Stimulated activated CD4-positive, alpha-beta T cell treated with anti-CD3 and anti-CD28 coated beads, Interleukin-12 subunit alpha, Interleukin-12 subunit beta, amount 100 ng/mL, for 24 hours (primary cell): ENCODE results near the gene MOB3C.
"Not testable (repeated sequence)": the region's sequence is repeated elsewhere in the genome, so short reads cannot be mapped to it uniquely, and the experiment has no call there.

Source experiments
- DNase-seq, 2 experiments: peaks; one replicate each; pipeline ENCODE4 v3.0.0-alpha.2; 2020; ENCODE audit warnings: low read depth in 2 of 2

MOB3C gene

GRCh38 chr1:46616277-46617107, at the start of gene MOB3C:
Gene MOB3C (minus strand): TSS chr1:46616811. CDS start chr1:46613321, 3,490 bp downstream.
- peak; percentile 22 to 62 for DNase-seq

DNA sequence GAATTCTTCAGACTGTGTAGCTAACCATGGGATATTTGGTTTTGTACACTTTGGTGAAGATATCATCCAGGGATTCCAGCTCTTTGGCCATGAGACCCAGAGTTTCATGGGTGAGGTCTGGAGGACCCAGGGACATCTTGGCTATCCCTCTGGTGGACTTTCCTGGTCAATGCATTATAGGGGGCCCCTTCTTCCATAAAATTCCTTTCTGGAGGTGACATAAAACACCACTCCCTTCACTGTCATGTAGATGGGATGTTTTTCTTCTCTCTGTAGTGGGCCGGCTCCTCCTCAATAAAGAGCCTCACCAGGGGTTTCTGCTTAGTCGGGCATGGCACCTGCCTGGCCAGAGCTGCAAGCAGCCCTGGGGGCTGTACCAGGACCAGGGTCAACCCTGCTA, 49.4 kb upstream of the MOB3C start:
- no peak for DNase-seq

DNA sequence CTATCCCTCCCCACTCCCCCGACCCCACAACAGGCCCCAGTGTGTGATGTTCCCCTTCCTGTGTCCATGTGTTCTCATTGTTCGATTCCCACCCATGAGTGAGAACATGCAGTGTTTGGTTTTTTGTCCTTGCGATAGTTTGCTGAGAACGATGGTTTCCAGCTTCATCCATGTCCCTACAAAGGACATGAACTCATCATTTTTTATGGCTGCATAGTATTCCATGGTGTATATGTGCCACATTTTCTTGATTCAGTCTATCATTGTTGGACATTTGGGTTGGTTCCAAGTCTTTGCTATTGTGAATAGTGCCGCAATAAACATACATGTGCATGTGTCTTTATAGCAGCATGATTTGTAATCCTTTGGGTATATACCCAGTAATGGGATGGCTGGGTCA, 46.3 kb upstream of the MOB3C start:
- not testable (repeated sequence) for DNase-seq

DNA sequence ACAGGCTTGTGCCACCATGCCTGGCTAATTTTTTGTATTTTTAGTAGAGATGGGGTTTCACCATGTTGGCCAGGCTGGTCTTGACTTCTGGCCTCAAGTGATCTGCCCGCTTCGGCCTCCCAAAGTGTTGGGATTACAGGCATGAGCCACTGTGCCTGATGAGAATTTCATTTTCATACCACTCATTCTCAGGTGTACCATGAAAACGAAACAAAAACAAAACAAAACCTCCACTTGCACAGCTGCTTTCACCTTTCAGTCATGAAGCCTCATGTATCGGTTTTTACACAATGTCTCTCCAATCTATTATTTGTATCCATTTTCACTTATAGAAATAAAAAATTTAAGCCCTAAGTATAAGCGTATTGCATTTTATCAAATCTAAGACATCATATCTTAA, 43.5 kb upstream of the MOB3C start:
- DNase-seq, result not testable (repeated sequence)

DNA sequence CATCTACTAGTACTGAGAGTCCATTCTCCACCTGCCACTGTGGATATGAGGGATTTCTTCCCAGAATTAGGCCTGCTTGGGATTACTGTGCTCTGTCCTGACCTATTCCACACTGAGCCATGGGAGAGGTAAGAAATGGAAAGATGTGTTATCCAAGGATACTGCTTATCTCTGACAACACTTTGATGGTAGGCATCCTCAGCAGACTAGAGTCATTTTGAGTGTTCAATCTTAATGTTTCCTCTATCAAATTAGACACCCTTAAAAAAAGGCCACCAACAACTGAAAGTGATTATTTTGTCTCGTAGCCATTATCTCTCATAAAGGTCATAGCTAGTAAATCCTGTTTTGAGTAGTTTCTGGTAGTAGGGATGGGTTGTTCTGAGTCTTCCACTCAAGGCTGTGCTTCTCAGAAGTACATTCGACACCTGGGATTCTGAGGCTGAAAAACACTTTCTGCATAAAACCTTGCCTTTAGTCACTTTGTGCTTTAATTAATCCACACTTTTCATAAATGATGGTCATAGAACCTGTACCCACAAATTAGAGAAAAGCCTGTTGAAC, 42.8 kb upstream of the MOB3C start:
- DNase-seq, result no peak

DNA sequence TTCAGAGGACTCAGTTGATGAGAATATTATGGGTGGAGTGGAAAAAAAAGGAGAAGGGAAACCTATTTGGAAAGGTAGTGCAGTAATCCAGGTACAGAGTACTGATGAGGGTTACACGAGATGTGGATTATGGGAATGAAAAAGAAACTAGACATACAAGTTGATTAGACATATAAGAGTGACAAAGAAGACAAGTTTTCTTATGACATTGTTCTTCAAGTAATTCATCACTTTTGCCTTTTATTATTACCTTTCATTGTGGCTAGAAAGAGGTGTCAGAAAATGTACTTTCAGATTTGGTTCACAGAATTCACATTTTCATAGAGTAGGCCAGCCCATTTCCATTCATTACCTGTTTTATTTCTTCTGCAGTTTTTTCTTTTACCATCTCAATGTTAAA, 41.2 kb upstream of the MOB3C start:
- DNase-seq, result no peak

- DNase-seq, result no peak
These were observed 40.0 kb upstream of the MOB3C start for GRCh38 chr1:46656643-46657042.

- DNase-seq, result no peak
These were observed 39.2 kb upstream of the MOB3C start for GRCh38 chr1:46655848-46656247.

DNA sequence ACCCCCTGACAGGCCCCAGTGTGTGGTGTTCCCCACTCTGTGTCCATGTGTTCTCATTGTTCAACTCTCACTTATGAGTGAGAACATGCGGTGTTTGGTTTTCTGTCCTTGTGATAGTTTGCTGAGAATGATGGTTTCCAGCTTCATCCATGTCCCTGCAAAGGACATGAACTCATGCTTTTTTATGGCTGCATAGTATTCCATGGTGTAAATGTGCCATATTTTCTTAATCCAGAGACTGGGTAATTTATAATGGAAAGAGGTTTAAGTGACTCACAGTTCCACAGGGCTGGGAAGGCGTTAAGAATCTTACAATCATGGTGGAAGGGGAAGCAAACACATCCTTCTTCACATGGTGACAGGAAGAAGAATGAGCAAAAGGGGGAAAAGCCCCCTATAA, 38.1 kb upstream of the MOB3C start:
- not testable (repeated sequence) for DNase-seq

GRCh38 chr1:46654012-46654411, 37.4 kb upstream of the MOB3C start:
- DNase-seq, result no peak

GRCh38 chr1:46653405-46653958, 36.9 kb upstream of the MOB3C start:
- no peak for DNase-seq

DNA sequence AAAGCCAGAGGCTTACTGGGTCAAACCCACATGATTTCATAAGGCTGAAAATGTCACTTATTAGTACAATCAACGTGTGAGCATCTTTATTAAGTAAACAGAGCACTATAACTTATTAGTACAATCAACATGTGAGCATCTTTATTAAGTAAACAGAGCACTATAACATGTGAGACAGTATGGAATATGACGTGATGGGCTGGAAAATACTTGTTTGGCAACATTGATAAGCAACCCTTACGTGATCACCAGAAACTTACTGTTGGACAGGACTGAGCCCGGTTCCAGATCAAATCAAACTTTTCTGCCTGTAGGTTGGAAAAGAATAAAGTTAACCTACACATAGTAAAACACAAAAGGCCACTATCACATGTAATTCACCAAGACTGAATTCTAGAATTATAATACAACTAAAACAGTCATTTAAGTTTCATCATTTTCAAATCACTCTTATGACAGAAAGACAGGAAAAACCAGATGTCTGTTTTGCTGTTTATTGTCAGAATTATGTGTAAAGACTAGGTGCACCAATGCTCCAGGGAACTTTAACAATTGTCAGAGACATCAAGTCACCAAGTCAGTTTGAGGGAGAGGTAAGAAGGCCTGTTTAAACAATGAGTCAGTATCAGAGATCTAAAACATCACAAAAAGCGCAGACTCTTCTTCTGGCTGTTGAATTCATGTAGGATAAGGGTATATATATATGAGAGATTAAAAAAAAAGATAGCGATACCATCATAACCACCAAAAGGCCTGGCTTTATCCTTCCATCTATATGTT, 35.9 kb upstream of the MOB3C start:
- no peak for DNase-seq

GRCh38 chr1:46651152-46651551, 34.5 kb upstream of the MOB3C start:
- not testable (repeated sequence) for DNase-seq

GRCh38 chr1:46650491-46650890, 33.9 kb upstream of the MOB3C start:
- no peak for DNase-seq

GRCh38 chr1:46649764-46650163, 33.2 kb upstream of the MOB3C start:
- DNase-seq, result no peak

- DNase-seq, result no peak
These were observed 31.0 kb upstream of the MOB3C start for GRCh38 chr1:46647611-46648010.

- DNase-seq, result no peak
These were observed 30.2 kb upstream of the MOB3C start for GRCh38 chr1:46646844-46647243.

GRCh38 chr1:46646331-46646730, 29.7 kb upstream of the MOB3C start:
- no peak for DNase-seq

GRCh38 chr1:46645815-46646214, 29.2 kb upstream of the MOB3C start:
- no peak for DNase-seq

GRCh38 chr1:46643368-46643775, 26.8 kb upstream of the MOB3C start:
- DNase-seq, result no peak

- DNase-seq, result no peak
These were observed 25.6 kb upstream of the MOB3C start for GRCh38 chr1:46642115-46642680.

DNA sequence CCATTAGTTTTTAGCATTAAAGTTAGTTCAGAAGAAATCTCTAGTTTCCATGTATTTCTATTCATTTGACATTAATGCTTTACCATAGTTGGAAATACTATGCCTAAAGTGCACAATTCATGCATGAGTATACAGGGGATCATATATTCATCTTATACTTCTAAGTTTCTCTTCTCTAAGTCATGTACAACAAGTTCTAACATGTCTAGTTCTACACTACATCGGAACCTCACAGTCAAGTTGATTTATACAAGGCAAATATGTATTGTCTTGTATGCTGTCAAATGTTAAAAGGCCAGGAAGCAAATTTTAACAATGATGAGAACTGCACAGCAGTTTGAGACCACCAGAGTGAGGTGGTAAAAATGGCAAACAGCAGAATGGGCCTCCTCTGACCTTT, 22.9 kb upstream of the MOB3C start:
- no peak for DNase-seq
